ENCODE results near the gene TMTC3. TPM values are rescaled to one million over a fixed set of nuclear protein-coding genes. Genes with fewer than 3 reads are reported as not detected.

TMTC3 gene
- total RNA-seq (2022; extraction: Qiagen RNA extraction), result 7.8 to 14.4 TPM (median 12.3 TPM) in 5 replicates

DNA sequence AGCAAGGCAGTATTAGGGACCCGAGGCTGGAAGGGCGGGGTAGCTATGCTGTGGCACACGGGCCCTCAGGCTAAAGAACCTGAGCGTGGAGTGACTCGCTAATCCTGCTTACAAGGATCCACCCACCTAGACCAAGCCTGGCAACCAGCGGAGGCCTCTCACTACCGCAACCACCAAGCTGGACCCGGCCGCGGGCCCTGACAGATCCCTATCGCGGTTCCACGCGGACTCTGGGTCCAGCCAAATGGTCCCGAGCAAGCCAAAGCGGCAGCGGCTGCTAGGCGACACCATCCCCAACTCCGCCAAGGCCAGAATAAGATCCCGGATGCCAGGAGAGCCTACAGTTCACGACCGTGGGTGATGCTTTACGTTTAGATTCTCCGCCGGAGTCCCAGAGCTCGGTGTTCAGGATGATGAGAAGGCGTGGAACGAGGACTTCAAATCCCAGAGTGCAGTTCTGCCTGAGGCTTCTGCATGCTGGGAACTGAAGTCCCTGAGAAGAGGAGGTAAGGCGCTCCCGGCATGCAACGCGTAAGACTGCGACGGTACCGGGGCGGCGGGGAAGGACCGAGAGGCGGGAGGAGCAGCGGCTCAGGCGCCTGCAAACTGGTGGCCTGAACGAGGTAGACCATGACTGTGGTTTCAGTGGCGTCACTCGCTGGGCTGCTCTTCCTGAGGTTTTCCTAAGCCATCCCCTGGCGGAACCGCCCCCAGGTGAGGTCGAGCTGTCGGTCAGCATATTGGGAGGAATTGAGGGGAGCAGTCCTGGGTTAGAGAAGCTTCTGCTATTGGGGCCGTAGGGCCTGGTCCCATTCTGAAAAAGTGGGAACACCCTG is at the start of gene TMTC3, which contains the start of gene CEP290:
Gene TMTC3, plus strand, starts transcription at position 534 of the 836 bp plus-strand sequence. CDS start 6,009 bp downstream, outside the sequence.
Gene CEP290, minus strand, starts transcription at position 315 of the 836 bp plus-strand sequence. CDS start 781 bp downstream, outside the sequence.

Other genes starting within 250 kb of the TMTC3 start
- gene C12orf50, start 112.9 kb upstream of the TMTC3 start, total RNA-seq (2022; extraction: Qiagen RNA extraction), result 0.07 to 0.10 TPM in 2 of 5 replicates, not detected in the others
- gene CEP290, start 219 bp upstream of the TMTC3 start, total RNA-seq (2022; extraction: Qiagen RNA extraction), result 5.8 to 7.5 TPM (median 6.7 TPM) in 5 replicates

All from A549 treated with Hydrocortisone at 1 μM for 4 hours (cell line).